BE2C (cell line): ENCODE data around the gene EHD2.

ENCODE experiments used
- DNase-seq: peaks from one replicate; pipeline ENCODE4 v3.0.0-alpha.2; 2020
- H3K27me3 ChIP-seq: fragments of 250-450 bp; sonication (Bioruptor Pico); 2 replicates; pipeline ENCODE4 v1.5.1; 2020; ENCODE audit warnings: mild to moderate bottlenecking
- H3K36me3 ChIP-seq: fragments of 250-450 bp; sonication (Bioruptor Pico); 2 replicates; pipeline ENCODE4 v1.5.1; 2020; ENCODE audit warnings: mild to moderate bottlenecking
- H3K4me1 ChIP-seq: fragments of 250-450 bp; sonication (Bioruptor Pico); 2 replicates; pipeline ENCODE4 v1.5.1; 2020
- H3K4me3 ChIP-seq: 2 replicates; pipeline ENCODE4 v1.5.1; 2011; ENCODE audit warnings: low read depth, low read length
- H3K9me3 ChIP-seq: fragments of 250-450 bp; sonication (Bioruptor Pico); 2 replicates; pipeline ENCODE4 v1.5.1; 2020
- TF ChIP-seq, protein P1 (sequence below): IDR thresholded peaks from 2 replicates; pipeline ENCODE4 v1.5.1; 2012; ENCODE audit warnings: mild to moderate bottlenecking, low read depth, low read length

EHD2 gene

DNA sequence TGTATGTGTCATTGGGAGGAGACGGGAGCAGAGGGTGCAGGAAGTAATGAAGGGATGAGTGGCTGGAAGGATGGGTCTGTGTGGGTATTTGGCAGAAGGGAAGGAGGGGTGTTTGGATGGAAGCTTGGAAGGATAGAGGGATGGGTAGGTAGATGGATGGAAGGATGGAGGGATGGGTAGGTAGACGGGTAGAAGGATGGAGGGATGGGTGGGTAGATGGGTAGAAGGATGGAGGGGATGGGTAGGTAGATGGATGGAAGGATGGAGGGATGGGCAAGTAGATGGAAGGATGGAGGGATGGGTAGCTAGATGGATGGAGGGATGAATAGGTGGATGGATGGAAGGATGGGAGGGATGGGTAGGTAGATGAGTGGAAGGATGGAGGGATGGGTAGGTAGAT lies 41.7 kb upstream of the EHD2 start:
- TF ChIP-seq, protein P1, sequence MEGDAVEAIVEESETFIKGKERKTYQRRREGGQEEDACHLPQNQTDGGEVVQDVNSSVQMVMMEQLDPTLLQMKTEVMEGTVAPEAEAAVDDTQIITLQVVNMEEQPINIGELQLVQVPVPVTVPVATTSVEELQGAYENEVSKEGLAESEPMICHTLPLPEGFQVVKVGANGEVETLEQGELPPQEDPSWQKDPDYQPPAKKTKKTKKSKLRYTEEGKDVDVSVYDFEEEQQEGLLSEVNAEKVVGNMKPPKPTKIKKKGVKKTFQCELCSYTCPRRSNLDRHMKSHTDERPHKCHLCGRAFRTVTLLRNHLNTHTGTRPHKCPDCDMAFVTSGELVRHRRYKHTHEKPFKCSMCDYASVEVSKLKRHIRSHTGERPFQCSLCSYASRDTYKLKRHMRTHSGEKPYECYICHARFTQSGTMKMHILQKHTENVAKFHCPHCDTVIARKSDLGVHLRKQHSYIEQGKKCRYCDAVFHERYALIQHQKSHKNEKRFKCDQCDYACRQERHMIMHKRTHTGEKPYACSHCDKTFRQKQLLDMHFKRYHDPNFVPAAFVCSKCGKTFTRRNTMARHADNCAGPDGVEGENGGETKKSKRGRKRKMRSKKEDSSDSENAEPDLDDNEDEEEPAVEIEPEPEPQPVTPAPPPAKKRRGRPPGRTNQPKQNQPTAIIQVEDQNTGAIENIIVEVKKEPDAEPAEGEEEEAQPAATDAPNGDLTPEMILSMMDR: no peak

DNA sequence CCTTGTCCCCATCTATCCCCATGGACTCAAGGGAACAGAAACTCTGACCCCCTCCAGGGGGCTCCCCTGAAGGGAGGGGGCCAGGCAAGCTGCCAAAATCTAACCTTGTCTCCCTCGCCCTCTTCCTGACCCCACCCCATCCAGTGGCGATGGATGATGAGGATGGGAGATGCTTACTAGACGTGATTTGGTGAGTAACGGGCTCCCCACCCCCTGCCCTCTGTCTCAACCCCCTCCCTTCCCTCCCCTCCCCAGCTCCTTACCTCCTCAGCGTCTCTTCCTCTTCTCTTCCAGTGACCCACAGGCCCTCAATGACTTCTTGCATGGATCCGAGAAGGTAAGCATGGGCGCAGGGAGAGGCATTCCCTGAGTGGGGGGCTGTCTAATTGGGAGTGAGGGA lies 39.8 kb upstream of the EHD2 start:
- Histone ChIP-seq H3K4me1 (no peaks in the 10 kb centered on the region), H3K9me3 (no peaks in the 10 kb centered on the region), H3K36me3 (peaks cover 18% of the 10 kb centered on the region), H3K4me3 (no peak overlapping the region), H3K27me3 (no peaks in the 10 kb centered on the region)
- TF ChIP-seq, protein P1: no peak
- no peak for DNase-seq

More for the DNA sequence above, 41.7 kb upstream of the EHD2 start:
- no peak overlapping the region for H3K4me3 ChIP-seq
- no peaks in the 10 kb centered on the region for H3K27me3 ChIP-seq
- peaks cover 18% of the 10 kb centered on the region for H3K36me3 ChIP-seq
- no peak for DNase-seq
- peaks cover 4% of the 10 kb centered on the region for H3K4me1 ChIP-seq
- no peaks in the 10 kb centered on the region for H3K9me3 ChIP-seq

DNA sequence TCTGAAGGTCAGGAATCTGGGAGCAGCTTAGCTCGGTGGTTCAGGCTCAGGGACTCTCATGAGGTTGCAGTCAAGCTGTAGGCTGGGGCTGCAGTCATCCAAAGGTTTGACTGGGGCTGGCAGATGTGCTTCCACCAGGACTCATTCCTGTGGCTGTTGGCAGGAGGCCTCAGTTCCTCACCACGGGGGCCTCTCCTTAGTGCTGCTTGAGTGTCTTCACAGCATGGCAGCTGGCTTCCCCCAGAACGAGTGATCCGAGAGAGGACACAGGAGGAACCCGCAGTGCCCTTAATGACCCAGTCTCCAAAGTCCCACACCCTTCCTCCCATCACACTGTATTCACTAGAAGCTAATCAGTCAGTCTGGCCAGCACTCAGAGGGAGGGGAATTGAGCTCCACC lies 38.7 kb upstream of the EHD2 start:
- TF ChIP-seq, protein P1: no peak

DNA sequence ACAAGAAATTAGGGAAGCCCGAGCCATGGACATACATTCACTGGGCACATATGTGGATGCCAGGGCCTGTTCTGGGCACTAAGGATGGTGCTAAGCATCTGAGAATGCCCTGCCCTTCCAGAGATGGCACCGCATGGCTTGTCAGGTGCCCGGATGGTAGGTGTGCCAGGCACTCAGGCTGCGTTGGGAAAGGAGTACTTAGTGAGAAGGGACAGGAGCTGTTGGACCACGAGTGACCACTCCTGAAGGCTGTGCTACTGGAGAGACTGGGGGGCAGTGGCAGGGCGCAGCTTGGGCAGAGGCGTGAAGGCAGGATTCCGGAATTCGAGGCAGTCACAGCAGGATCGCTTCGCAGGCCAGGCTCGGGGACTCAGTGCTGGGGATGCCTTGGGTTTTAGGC lies 38.0 kb upstream of the EHD2 start:
- H3K36me3 ChIP-seq: peaks cover 32% of the 10 kb centered on the region
- H3K4me3 ChIP-seq: no peak overlapping the region
- no peak for DNase-seq

More for the DNA sequence above, 38.7 kb upstream of the EHD2 start:
- Histone ChIP-seq H3K4me1 (no peaks in the 10 kb centered on the region), H3K4me3 (no peak overlapping the region), H3K27me3 (no peaks in the 10 kb centered on the region), H3K9me3 (no peaks in the 10 kb centered on the region), H3K36me3 (peaks cover 25% of the 10 kb centered on the region)
- no peak for DNase-seq

DNA sequence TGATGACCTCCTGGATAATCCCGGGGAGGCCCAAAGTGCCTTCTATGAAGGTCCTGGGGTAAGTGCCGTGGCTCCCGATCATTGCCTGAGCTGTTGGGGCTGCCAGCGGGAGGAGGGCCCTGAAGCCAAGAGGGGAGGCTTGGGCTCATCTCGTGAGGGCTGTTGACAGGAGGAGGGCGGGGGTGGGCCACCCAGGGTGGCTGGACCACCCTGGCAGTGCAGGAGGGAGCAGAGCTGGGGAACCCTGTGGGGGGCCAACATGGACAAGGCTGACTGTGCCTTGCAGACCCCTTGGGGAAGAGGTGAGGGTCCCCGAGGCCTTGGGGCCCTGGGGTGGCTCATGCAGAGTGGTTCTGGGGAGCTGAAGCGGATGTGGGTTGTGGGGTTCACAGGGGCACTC lies 37.4 kb upstream of the EHD2 start:
- no peak for DNase-seq
- no peaks in the 10 kb centered on the region for H3K27me3 ChIP-seq
- H3K9me3 ChIP-seq: no peaks in the 10 kb centered on the region
- TF ChIP-seq, protein P1: no peak
- H3K4me3 ChIP-seq: no peak overlapping the region
- H3K36me3 ChIP-seq: peaks cover 31% of the 10 kb centered on the region
- H3K4me1 ChIP-seq: no peaks in the 10 kb centered on the region

More for the DNA sequence above, 38.0 kb upstream of the EHD2 start:
- H3K4me1 ChIP-seq: no peaks in the 10 kb centered on the region
- no peaks in the 10 kb centered on the region for H3K27me3 ChIP-seq
- no peaks in the 10 kb centered on the region for H3K9me3 ChIP-seq
- TF ChIP-seq, protein P1: no peak

DNA sequence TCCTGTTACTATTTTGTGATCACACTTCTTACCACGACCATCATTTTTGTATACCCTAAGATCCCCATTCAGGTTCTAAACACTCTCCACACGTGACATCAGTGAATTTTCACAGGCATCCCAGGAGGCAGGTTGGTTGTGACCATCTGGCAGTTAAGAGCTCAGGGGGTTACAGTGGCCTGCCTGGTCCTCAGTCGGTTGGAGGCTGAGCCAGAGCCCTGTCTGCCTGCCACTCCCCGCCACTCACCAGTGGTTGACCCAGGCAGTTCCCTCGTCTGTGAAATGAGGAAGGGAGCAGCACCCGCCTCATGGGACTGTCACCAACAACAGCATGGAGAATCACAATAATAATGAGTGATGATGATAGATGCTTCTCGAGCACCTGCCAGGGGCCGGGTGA lies 36.4 kb upstream of the EHD2 start:
- peaks cover 34% of the 10 kb centered on the region for H3K36me3 ChIP-seq
- no peaks in the 10 kb centered on the region for H3K9me3 ChIP-seq
- H3K27me3 ChIP-seq: no peaks in the 10 kb centered on the region
- TF ChIP-seq, protein P1: no peak
- no peak overlapping the region for H3K4me3 ChIP-seq
- no peak for DNase-seq
- H3K4me1 ChIP-seq: no peaks in the 10 kb centered on the region
